Stimulated activated CD8-positive, alpha-beta memory T cell treated with anti-CD3 and anti-CD28 coated beads, Interleukin-4, amount 100 ng/mL, for 1 hour (primary cell): ENCODE measurements around the gene GCH1.
"Not testable (repeated sequence)": the region's sequence is repeated elsewhere in the genome, so short reads cannot be mapped to it uniquely, and the experiment has no call there.

Experiments used
- DNase-seq, 2 donors: peaks; one replicate each; pipeline ENCODE4 v3.0.0-alpha.2; 2020; ENCODE audit warnings: low read depth in 2 of 2, low spot score in 1 of 2

Gene GCH1

DNA sequence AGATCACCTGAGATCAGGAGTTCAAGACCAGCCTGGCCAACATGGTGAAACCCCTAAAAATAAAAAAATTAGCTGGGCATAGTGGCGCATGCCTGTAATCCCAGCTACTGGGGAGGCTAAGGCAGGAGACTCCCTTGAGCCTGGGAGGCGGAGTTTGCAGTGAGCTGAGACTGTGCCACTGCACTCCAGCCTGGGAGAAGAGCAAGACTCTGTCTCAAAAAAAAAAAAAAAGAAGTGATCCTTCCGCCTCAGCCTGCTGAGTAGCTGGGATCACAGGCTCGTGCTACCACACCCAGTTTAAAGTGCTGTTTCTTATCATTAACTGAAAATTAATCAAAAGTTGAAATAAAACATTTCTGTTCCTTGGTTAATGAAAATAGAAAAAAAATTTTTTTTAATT, 6.3 kb upstream of the GCH1 start:
- DNase-seq: not testable (repeated sequence)

DNA sequence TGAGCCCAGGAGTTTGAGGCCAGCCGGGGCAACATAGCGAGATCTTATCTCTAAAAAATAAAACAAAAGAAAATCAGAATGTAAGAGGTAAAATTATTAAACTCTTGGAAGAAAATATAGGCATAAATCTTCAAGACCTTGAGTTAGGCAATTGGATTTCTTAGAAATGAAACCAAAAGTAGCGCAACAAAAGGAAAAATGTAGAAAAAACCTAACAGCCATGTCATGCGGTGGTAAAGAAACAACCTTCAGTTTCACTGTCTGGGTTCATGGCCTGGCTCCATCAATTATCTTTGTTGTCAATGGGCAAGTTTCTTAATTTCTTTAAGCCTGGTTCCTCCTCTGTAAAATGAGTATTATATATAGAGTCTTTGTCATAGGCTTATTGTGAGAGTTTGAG, 5.6 kb upstream of the GCH1 start:
- no peak for DNase-seq

DNA sequence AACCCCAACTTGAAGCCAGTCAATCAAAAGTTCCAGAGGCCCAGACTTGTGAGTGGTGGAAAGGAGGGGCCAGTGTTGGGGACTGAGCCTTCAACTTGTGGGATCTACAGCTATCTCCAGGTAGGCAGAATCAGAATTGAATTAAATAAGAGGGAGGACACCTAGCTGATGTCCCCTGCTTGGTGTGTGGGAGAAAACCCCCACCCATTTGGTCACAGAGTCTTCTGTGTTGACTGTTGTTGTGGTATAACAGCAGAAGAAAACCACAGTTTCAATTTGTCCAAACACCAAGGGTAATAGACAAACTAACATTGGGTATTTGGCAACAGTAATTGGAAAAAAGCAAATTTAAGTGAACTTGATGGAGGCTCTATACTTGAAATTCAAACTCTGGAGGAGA, 3.4 kb upstream of the GCH1 start:
- no peak for DNase-seq

DNA sequence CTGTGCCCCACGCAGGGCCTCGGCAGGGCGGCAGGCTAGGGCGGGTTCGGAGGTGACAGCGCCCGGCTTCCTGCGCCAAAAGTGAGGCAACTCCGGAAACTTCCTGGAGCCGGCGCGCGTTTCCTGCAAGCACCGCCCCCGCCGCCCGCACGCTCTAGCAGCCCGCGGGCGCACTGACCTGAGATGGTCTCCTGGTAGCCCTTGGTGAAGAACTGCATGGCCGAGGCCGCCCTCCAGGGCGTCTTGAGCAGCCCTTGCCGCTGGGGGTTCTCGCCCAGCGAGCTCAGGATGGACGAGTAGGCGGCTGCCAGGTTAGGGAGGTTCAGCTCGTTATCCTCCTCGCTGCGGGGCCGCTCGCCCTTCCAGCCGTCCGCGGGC, 494 bp downstream of the GCH1 start:
- DNase-seq: peak; percentile 44 to 57

DNA sequence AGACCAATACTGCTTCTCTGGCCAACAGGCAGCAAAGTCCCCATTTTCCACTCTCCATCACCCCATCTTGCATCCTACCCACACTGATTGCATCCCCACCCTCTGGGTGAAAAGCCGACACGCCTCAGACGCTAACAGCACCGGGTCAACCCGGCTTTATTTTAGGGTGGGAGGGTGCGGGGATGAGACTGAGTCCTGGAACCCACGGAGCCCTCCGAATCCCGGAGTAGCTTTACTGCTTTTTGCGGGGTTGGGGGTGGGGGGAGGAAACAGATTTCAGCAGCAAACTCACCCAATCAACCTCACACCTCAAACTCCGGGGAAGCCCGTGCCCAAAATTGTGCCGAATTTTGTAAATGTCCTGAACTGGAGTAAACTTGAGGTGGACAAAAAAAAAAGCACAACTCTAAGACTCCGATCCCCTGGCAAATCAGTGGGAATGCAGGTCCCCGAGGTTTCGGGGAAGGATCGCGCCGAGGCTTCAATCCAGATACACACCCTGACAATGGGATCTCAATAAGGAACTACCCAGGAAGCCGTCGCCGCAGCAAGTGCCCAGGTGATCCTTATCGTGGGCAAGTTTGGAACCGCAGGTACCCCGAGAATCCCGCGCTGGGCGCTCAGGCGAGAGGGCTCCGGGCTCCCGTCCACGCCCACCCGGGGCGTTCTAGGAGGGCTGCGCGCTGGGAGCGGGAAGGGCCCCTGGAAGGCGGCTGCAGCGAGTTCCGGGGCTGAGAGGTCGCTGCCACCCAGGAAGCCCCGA, 1.1 kb downstream of the GCH1 start:
- DNase-seq: no peak

DNA sequence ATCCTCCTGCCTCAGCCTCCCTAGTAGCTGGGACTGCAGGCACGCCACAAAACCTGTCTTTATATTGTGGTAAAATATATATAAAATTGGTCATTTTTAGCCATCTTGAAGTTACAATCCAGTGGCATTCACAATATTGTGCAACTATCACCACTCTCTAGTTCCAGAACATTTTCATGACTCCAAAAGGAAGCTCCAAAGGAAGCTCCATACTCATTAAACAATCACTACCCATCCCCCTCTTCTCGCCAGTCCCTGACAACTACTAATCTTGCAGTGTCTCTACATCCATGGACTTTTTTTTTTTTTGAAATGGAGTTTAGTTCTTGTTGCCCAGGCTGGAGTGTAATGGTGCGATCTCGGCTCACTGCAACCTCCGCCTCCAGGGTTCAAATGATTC, 3.1 kb downstream of the GCH1 start:
- no peak for DNase-seq

DNA sequence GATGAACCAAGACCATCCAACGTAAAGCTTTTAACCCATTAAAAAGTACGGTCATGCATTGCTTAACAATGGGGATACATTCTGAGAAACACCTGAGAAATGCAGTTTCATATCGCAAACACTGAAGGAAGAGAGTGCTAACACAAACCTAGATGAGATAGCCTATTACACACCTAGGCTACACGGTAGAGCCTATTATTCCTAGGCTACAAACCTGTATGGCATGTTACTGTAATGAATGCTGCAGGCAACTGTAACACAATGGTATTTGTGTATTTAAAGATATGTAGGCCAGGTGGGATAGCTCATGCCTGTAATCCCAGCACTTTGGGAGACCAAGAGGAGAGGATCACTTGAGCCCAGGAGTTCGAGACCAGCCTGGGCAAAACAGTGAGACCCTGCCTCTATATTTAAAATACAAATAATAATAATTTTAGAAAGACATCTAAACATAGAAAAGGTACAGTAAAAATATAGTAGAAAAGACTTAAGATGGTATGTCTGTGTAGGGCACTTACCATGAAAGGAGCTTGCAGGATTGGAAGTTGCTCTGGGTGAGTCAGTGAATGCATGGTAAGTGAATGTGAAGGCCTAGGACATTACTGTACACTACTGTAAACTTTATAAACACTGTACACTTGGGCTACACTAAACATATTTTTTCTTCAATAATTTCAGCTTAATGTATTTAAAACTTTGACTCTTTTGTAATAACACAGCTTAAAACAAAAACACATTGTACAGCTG, 4.6 kb downstream of the GCH1 start:
- DNase-seq: not testable (repeated sequence)

DNA sequence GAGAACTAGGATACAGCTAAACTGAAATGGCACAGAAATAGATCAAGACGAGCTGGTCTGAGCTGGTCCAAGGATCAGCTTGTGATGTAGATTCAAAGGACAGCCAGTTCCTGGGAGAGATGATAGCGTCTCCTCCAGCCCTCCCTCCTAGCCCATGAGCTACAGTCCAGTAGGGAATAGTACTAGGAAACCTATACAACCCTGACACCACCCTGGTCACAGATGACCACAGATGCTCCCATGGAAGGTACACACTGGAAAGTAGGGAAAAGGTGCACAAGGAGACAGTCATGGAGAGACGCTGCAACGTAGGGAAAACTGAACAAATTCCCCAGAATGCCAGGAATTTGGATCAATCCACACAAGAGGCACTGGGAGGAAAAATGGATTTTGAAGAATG, 6.9 kb downstream of the GCH1 start:
- no peak for DNase-seq

DNA sequence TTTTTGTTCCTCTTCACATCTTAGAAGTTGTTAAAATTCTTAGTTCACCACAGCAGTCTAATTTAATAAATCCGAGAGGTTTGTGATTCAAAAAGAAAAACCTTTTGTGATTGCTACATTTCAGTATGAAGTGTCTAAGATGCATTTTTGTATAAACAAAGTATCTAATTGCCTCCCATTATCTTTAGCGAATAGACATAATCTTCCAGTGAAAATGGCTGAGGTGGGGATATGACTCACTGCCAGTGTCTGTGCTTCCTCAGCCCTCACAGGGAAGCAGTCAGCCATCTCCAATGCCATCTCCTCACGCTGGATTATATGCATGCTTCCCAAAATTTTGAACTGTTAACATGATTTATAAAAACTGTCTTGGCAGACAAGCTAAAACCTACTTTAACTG, 7.6 kb downstream of the GCH1 start:
- no peak for DNase-seq

DNA sequence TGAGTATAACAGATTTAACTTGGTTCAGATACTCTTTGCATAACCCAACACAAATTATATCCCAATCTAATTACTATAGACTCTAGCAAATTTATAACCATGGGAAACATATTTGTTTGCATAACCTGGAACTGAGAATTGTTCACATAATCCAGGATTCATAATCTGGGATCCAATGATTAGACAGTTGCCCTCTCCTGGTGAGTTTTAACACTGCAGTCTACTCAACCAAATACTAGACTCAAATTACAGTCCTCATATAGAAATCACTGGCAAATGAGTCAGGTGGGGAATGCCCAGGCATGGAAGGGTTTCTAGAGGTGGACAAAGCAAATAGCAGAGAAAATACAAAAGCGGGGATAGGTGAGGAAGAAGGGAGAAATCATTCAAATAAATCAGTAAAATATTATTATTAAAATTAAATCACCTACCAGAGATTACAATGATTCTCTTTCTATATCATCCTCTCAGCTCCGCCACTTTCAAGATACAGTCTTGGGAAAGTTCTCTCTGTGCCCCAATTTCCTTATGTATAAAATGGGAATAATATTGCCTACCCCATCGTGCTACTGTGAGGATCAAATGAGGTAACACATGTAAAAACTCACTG, 9.4 kb downstream of the GCH1 start:
- DNase-seq: no peak

DNA sequence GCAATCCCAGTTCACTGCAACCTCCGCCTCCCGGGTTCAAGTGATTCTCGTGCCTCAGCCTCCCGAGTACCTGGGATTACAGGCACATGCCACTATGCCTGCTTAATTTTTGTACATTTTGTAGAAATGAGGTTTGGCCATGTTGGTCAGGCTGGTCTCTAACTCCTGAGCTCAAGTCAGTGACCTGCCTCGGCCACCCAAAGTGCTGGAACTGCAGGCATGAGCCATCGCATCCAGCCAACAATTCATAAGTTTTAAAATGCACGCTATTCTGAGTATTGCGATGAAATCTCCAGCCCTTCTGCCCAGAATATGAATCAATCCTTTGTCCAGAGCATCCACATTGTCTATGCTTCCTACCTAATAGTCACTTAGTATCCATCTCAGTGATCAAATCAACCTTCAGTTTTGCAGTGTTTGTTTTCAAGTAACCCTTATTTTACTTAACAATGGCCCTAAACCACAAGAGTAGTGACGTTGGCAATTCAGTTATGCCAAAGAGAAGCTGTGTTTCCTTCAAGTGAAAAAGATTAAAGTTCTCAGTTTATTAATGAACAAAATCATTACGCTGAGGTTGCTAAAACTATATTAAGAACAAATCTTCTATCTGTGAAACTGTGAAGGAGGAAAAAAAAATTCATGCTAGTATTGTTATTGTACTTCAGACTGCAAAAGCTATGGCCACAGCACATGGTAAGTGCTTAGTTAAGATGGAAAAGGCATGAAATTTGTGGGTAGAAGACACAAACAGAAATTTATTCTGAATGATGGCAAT, 11.0 kb downstream of the GCH1 start:
- no peak for DNase-seq

DNA sequence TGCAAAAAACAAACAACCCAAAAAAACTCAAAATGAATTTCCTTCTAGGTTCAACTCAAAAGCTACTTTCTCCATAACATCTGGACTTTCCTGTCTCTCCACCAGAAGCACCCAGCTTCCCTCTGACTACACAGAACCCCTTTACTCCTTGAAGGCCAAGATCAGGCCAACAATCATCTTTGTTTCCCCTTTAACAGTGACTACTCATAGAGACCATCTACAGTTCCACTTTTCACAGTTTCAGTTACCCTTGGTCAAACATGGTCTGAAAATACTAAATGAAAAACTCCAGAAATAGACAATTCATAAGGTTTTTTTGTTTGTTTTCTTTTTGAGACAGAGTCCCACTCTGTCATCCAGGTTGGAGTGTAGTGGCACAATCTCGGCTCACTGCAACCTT, 11.8 kb downstream of the GCH1 start:
- DNase-seq: no peak

DNA sequence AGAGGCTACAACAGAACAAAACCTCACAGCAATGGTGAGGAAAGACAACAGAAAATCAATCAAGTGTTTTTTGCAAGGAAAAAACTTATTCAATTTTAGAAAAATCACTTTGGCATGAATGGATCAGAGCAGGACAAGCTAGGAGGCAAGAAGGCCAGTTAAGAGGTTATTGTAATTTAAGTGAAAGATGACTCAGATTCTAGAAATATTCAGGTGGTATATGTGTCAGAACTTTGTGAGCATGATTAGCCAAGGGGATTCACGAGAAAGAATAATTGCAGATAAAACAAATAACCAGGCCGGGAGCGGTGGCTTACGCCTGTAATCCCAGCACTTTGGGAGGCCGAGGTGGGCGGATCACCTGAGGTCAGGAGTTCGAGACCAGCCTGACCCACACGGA, 12.7 kb downstream of the GCH1 start:
- no peak for DNase-seq

DNA sequence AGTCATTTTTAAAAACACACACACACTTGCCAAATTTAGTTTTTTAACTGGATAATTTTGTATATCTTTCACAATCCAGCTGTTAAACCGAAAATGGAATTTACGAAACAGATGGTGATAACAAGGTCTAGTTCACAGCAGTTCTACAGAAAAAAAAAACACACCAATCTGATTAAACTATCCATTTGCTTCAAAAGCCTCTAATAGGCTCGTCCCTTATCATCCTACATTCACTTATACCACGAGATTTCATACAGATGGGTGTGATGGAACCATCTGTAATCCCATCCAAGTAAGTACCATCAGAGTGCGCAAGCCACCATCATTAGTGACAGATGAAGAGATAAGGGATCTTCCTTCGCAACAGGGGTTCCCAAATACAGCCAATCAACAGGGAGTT, 20.1 kb downstream of the GCH1 start:
- no peak for DNase-seq

DNA sequence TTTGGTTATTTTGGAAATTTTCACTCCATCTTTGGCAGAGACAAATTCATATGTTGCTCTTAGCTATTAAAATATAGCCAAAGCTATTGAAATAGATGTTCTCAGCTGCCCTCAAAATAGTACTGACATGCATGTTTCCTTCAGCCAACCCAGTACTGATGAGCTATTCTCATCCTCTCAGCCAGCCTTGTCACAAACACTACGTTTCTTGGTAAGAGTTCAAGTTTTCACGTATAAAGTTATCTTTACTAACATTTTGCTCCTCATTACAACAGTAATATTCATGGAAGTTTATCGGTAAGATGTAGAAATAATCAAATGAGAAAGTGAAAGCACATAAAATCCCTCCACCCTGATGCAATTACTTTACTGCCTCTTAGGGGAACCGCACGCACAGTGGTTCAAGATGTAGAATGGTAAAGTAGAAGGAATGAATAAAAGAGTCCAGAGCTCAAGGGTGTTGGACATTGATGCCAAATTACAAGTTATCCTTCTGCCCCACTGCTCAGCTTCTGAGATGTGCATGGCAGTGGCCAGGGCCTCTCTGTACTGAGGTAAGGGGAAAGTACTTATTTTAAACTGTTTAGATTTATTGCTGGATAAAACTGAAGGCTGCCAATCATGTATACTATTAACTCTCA, 20.7 kb downstream of the GCH1 start:
- no peak for DNase-seq

DNA sequence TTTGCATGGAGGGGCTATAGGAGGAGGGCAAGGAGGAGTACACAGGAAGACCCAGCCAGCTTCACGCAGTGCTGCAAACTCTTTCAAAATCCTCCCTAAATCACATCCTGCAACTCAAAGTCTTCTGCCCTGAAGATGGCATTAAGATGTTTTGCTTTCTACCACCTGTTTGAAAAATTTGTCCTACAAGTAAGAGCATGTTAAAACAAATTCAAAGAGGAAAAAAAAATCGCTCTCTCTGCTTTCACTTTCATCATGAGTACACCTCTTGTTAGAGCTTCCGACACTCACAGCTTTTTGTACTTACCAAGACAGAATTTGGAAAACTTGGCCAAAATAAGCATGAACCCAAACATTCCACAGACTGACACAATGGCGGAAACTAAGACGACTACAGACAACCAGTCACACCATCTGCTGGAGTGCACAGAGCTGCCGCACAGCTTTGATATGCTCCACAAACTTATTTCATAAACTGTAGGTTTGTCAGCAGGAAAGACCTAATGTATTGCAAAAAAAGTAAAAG, 21.3 kb downstream of the GCH1 start:
- DNase-seq: no peak

DNA sequence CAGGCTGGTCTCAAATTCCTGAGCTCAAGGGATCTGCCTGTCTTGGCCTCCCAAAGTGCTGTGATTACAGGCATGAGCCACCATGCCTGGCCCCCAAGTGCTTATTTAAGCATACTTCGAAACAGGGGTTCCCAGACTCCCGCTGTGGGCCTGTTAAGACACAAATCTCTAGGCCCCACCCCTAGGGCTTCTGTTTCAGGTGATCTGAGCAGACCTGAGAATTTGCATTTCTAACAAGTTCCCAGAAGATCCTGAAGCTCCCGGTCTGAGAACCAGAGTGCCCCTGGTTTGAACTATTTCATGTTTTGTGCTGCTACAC, 25.0 kb downstream of the GCH1 start:
- no peak for DNase-seq

DNA sequence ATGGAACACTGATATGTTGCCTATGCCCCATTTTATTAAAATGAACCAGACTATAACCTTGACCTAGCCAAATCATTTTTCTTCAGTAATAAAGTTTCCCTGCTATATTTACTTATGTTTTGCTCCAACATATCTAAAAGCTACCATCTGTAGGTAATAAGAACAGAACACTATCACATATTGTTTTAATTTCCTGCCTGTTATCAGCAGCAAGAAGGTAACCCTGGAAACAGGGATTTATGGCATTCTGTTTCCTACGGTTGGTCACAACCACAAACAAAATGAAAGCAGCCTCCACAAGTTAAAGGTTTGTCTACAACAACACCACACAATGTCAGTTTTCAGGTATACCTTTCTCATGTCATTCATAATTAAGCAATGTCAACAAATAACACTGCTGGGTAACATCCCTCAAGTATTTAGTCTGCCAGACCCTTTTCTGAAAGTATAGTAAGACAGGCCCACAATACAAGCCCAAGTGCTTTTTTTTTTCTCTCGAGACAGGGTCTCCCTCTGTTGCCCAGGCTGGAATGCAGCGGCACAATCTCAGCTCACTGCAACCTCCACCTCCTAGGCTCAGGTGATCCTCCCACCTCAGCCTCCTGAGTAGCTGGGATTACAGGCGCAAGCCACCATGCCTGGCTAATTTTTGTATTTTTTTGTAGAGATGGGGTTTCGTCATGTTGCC, 25.5 kb downstream of the GCH1 start:
- DNase-seq: no peak

DNA sequence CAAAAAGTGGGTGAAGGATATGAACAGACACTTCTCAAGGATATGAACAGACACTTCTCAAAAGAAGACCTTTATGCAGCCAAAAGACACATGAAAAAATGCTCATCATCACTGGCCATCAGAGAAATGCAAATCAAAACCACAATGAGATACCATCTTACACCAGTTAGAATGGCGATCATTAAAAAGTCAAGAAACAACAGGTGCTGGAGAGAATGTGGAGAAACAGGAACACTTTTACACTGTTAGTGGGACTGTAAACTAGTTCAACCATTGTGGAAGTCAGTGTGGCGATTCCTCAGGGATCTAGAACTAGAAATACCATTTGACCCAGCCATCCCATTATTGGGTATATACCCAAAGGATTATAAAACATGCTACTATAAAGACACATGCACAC, 27.0 kb downstream of the GCH1 start:
- not testable (repeated sequence) for DNase-seq
